Measurements from ENCODE around the gene NXPH1.

Gene NXPH1

DNA sequence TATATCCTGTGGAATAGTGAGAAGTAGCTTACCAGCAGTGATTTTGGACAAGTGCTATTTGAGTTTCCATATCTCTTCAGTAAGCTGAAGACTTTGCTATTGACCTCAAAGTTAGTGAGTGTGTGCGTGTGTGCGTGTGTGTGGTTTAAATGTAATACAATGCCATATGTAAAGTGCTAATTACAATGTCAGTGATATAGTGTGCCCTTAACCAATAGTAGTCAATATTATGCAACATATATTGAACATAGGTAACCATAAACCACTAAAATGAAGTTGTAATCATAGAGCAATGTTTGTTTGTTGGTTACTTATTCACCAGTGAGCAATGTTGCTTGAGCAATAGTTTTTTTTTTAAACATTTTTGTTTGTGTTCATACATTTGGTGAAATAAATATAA is 309.4 kb downstream of the NXPH1 start:
- DNase-seq = no peak

- no peak for DNase-seq
Observed at GRCh38 chr7:8747338-8747737, 313.9 kb downstream of the NXPH1 start.

DNA sequence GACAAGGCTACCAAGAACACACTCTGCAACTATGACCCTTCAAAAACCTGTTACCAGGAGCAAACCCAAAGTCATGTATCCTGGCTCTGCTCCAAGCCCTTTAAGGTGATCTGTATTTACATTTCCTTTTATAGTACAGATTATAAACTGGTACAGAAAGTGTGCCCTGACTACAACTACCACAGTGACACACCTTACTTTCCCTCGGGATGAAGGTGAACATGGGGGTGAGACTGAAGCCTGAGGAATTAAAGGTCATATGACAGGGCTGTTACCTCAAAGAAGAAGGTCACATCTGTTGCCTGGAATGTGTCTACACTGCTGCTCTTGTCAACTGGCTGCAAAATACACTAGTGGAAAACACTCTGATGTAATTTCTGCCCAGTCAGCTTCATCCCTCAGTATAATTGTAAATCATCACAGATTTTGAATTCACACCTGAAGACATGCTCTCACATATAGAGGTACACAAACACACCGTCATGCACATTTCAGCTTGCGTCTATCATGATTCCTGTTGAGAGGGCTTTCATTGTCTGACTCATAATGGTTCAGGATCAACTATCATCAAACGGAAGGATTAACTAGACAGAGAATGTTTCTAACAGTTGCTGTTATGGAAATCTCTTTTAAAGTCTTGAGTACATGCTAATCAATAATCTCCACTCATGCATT is 318.3 kb downstream of the NXPH1 start:
- DNase-seq = no peak

DNA sequence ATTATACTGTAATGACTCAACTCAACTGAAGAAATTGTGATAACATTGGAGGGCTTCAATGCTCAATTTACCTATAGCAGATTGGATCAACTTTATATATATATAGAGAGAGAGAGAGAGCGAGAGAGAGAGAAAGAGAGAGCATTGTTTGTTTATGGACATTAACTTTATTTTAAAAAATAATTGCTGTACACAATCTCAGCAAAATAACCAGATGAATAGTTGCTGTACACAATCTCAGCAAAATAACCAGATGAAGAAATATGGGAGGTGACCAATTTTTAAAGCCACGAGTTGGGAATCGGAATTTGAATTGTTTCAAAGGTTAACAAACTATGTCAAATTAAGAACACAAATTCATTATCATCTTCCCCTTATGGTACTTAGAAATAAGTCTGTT is 319.9 kb downstream of the NXPH1 start:
- no peak for DNase-seq

- no peak for DNase-seq
Observed at GRCh38 chr7:8761731-8762130, 328.3 kb downstream of the NXPH1 start.

DNA sequence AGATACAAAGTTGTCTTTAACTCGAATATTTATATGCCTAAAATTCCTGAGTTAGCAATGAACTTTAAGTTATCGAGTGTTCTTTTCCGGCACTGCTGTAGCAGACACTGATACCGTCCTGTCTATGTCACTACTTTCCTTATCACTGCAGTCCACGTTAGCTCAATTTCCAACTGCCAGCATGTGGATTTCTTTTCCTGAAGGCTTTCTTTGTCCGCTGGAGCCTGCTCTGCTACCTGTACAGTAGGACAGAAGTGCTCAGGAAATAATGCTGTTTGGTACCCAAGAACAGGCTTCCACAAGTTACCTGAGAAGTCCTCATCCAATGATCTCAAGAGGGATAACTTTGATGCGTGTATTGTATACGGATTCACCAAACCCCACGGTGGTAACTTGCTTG is 329.4 kb downstream of the NXPH1 start:
- no peak for DNase-seq

- no peak for DNase-seq
Observed at GRCh38 chr7:8765374-8765773, 332.0 kb downstream of the NXPH1 start.

DNA sequence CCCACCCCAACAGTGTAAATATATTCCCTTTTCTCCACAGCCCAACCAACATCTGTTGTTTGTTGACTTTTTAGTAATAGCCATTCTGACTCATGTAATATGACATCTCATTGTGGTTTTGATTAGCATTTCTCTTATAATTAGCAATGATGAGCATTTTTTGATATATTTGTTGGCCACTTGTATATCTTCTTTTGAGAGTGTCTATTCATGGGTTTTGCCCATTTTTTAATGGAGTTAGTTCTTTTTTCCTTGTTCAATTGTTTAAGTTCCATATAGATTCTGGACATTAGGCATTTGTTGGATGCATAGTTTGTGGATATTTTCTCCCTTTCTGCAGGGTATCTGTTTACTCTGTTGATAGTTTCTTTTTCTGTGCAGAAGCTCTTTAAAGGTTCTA is 340.1 kb downstream of the NXPH1 start:
- no peak for DNase-seq

DNA sequence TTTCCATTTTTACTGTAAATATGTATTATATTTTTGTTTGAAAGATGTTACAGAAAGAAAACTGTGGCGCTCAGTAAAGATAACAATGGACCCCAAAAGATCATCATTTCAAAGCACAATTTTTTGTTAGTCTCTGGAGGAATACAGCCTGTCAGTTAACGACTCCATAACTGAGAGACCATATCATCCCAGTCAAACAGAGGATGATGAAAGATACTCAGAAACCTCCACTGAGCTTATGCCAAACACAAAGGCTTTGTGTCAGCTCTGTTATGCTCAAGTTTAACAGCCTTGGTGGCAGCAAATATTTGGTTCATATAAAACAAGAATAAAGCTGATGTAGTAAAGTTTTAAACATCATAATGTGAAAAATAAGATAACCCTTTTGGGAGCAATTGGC is 345.1 kb downstream of the NXPH1 start:
- no peak for DNase-seq

GRCh38 chr7:8781166-8781565 is 347.8 kb downstream of the NXPH1 start:
- DNase-seq = no peak

- DNase-seq = no peak
Observed at GRCh38 chr7:8783229-8783628, 349.8 kb downstream of the NXPH1 start.

DNA sequence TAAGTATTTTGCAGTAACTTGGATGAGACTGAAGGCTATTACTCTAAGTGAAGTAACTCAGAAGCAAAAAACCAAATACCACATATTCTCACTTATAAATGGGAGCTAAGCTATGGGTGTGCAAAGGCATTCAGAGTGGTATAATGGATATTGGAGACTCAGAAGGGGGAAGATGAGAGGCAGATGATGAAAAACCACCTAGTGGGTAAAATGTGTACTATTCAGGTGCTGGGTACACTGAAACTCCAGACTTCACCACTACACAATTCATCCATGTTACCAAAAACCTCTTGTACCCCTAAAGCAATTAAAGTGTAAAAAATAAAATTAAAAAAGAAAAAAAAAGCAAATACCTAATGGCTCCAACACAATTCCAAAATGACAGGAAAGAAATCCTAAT is 351.7 kb downstream of the NXPH1 start:
- DNase-seq = no peak

GRCh38 chr7:8800986-8801385 is 367.6 kb downstream of the NXPH1 start:
- no peak for DNase-seq
